Cardiac muscle cell (in vitro differentiated cells and primary cell): ENCODE results near the gene CASZ1. TPM values are rescaled to one million over a fixed set of nuclear protein-coding genes. Genes with fewer than 3 reads are reported as not detected.

Experiments
- DNase-seq, 2 donors: peaks; one replicate each; pipeline versions ENCODE4 v3.0.0 to v3.0.0-alpha.2; 2010 to 2017; ENCODE audit warnings: low read depth in 1 of 2, low spot score in 1 of 2
- H3K27ac ChIP-seq: fragments of 200-600 bp; sonication (generic); 2 replicates; pipeline ENCODE4 v1.5.1; 2016
- H3K27me3 ChIP-seq: fragments of 200-600 bp; sonication (generic); 2 replicates; pipeline ENCODE4 v1.6.0; 2016; ENCODE audit warnings: control low read depth
- H3K36me3 ChIP-seq: fragments of 200-600 bp; sonication (generic); 2 replicates; pipeline ENCODE4 v1.5.1; 2016; ENCODE audit warnings: control low read depth
- H3K4me1 ChIP-seq: fragments of 200-600 bp; sonication (generic); 2 replicates; pipeline ENCODE4 v1.8.1; 2017; ENCODE audit warnings: low read depth, mild to moderate bottlenecking, mixed run types
- H3K4me3 ChIP-seq: fragments of 200-600 bp; sonication (generic); 2 replicates; pipeline ENCODE4 v1.5.1; 2016; ENCODE audit warnings: mild to moderate bottlenecking
- H3K9me3 ChIP-seq: fragments of 200-600 bp; sonication (generic); 2 replicates; pipeline ENCODE4 v1.5.1; 2017; ENCODE audit warnings: low read depth, mild to moderate bottlenecking, control low read depth
- polyA plus RNA-seq: library from polyadenylated mRNA; unstranded; fragments of >200 nt; fragmentation: Nextera tagmentation; extraction: Ambion mirVana; gene quantifications from 2 replicates; pipeline ENCODE4 v1.2.1, GENCODE V29; 2016
- total RNA-seq: library from RNA; depleted of rRNA; stranded (reverse); fragments of >200 nt; gene quantifications from 2 replicates; pipeline ENCODE4 v1.2.3, GENCODE V29; 2016
- TF ChIP-seq, protein P1 (sequence below): IDR thresholded peaks from 2 replicates; pipeline ENCODE4 v1.5.1; 2012; ENCODE audit warnings: low read depth, mild to moderate bottlenecking, low read length

CASZ1 gene
- total and polyA plus RNA-seq, 2 experiments from 2014 or later = 53.5 to 87.3 TPM

GRCh38 chr1:10832703-10833102 is 36.3 kb upstream of the CASZ1 start:
- DNase-seq = no peak
- H3K9me3 ChIP-seq = no peaks in the 10 kb centered on the region
- no peaks in the 10 kb centered on the region for H3K27me3 ChIP-seq
- H3K36me3 ChIP-seq = no peaks in the 10 kb centered on the region
- peaks cover 21% of the 10 kb centered on the region for H3K4me1 ChIP-seq
- H3K4me3 ChIP-seq = no peak overlapping the region
- peak overlapping the region; percentile 4 for H3K27ac ChIP-seq
- TF ChIP-seq, protein P1, sequence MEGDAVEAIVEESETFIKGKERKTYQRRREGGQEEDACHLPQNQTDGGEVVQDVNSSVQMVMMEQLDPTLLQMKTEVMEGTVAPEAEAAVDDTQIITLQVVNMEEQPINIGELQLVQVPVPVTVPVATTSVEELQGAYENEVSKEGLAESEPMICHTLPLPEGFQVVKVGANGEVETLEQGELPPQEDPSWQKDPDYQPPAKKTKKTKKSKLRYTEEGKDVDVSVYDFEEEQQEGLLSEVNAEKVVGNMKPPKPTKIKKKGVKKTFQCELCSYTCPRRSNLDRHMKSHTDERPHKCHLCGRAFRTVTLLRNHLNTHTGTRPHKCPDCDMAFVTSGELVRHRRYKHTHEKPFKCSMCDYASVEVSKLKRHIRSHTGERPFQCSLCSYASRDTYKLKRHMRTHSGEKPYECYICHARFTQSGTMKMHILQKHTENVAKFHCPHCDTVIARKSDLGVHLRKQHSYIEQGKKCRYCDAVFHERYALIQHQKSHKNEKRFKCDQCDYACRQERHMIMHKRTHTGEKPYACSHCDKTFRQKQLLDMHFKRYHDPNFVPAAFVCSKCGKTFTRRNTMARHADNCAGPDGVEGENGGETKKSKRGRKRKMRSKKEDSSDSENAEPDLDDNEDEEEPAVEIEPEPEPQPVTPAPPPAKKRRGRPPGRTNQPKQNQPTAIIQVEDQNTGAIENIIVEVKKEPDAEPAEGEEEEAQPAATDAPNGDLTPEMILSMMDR = no peak

DNA sequence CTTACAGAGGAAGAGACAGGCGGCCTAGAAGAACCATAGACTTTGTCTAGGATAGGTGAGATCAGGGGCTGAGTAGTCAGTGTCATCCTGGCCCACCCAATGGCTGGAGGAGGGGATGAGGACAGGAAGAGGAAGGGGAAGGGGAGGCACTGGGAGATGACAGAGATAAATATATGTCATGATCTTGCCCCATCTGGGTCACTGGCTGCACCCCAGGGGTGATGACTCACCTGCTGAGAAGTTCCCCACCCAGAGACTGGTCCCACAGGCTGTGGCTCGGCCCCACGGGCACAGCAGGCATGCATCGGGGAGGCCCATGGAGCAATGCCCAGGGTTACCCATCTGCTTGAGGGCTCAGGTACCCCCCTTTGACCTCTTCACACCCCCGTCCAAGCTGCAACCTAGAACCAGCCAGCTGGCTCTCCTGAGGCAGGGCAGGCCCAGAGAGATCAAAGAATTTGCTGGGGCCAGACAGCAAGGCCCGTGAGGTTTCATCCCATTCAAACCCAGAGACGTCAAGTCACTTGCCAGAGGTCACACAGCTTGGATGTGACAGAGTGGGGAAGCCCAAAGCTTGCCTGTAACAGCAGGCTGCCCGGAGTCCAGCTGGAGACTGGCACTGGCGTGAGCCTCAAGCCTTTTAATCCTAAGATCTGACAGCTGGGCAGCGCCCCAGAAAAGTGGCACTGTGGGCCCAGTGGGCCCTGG is 34.7 kb upstream of the CASZ1 start:
- no peak overlapping the region for H3K27ac ChIP-seq
- H3K4me3 ChIP-seq = no peak overlapping the region
- no peaks in the 10 kb centered on the region for H3K9me3 ChIP-seq
- DNase-seq = no peak
- peaks cover 21% of the 10 kb centered on the region for H3K4me1 ChIP-seq
- H3K27me3 ChIP-seq = no peaks in the 10 kb centered on the region
- no peaks in the 10 kb centered on the region for H3K36me3 ChIP-seq
- TF ChIP-seq, protein P1 = no peak

GRCh38 chr1:10829965-10830515 is 33.6 kb upstream of the CASZ1 start:
- H3K4me3 ChIP-seq = no peak overlapping the region
- no peak for DNase-seq
- no peaks in the 10 kb centered on the region for H3K27me3 ChIP-seq
- H3K9me3 ChIP-seq = no peaks in the 10 kb centered on the region
- peaks cover 14% of the 10 kb centered on the region for H3K4me1 ChIP-seq
- TF ChIP-seq, protein P1 = no peak
- H3K27ac ChIP-seq = peak overlapping the region; percentile 58
- H3K36me3 ChIP-seq = no peaks in the 10 kb centered on the region

DNA sequence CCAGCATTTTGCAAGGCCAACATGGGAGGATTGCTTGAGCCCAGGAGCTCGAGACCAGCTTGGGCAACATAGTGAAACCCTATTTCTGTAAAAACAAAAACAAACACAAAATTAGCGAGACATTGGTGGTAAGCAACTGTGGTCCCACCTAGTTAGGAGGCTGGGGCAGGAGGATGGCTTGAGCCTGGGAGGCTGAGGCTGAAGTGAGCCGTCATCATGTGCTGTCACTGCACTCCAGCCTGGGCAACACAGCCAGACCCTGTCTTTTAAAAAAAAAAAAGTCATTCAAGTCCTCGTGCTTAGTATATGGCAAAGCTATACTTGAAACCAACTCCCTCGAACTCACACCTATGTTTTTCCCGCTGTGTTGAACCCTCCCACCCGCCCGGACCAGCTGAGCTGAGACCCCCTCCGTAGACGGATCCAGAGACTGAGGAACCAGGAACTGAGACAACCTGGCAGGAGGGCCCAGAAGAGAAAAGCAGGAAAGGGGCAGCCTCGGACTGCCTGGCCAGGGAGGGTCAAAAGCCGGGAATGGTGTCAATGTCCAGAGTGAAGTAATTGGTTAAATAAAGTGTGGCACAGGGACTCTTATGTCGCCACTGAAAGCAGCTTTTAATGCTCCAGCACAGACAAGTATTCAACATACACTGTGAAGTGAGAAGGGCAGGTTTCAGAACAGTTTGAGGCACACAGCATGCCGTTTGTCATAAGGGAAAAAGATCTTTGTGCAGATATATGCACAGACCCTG is 32.8 kb upstream of the CASZ1 start:
- Histone ChIP-seq H3K27ac (peak overlapping the region; percentile 58), H3K4me1 (peaks cover 11% of the 10 kb centered on the region), H3K36me3 (no peaks in the 10 kb centered on the region), H3K27me3 (no peaks in the 10 kb centered on the region), H3K4me3 (no peak overlapping the region), H3K9me3 (no peaks in the 10 kb centered on the region)
- DNase-seq = no peak
- TF ChIP-seq, protein P1 = no peak

DNA sequence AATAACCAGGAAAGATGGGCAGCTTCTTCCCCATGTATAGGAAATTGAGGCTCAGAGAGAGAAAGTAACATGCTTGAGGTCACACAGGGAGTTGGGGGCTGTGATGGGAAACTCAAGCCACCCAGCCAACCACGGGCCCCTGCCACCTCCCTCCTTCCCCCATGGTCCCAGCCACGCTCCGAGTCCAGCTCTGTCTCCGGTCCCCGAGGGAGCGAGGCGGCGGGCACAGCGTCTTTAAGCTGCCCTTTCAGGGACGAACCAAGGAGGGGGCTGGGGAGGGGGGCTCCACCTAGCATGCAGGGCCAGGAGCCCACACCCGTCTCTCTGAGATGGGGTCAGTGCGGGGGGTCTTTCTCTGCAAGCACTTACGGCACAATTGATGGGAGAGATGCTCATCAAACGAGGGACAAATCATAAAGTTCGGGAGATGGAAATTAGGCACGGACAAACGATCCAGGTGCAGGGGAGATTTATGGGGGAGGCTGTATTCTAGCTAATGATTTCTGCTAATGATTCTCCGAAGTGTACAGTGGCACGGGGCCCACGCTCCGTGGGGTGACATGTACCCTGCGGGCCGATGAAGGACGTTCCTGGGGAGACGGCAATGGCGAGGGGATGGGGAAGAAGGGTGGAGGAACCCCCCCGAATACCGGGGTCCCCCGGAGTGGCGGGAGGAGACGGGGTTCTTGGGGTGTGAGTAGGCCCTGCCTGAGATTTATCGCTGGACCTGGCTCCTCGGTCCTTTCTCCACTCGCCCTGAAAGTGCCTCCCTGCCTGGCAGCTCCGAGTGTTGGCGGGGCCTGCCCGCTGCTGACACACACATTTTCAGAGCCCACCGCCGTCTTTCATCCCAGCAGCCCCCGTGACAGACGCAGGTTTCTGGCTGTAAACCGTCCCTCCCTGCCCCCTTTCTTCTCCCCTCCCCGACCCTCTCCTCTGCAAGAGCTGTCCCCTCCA is 31.2 kb upstream of the CASZ1 start:
- H3K4me1 ChIP-seq = peaks cover 14% of the 10 kb centered on the region
- H3K4me3 ChIP-seq = no peak overlapping the region
- no peaks in the 10 kb centered on the region for H3K36me3 ChIP-seq
- no peaks in the 10 kb centered on the region for H3K27me3 ChIP-seq
- TF ChIP-seq, protein P1 = no peak
- no peaks in the 10 kb centered on the region for H3K9me3 ChIP-seq
- H3K27ac ChIP-seq = no peak overlapping the region
- DNase-seq = no peak
